ENCODE results near the gene GLB1L3.

GLB1L3 gene

GRCh38 chr11:134288486-134288885 lies 12.3 kb downstream of the GLB1L3 start:
- H3K4me3 ChIP-seq (ENCODE audit: insufficient read depth, low read length, poor library complexity, severe bottlenecking), result no peak overlapping the region

GRCh38 chr11:134289167-134289566 lies 13.0 kb downstream of the GLB1L3 start:
- no peak overlapping the region for H3K4me2 ChIP-seq (ENCODE audit: low read depth, low read length, poor library complexity, severe bottlenecking)

More at GRCh38 chr11:134288486-134288885, 12.3 kb downstream of the GLB1L3 start:
- Histone ChIP-seq H3K27me3 (ENCODE audit: low read length) (no peaks in the 10 kb centered on the region), H3K9me3 (ENCODE audit: insufficient read depth, low read length) (no peaks in the 10 kb centered on the region), H3K4me2 (ENCODE audit: low read depth, low read length, poor library complexity, severe bottlenecking) (no peak overlapping the region), H3K36me3 (ENCODE audit: low read length) (no peaks in the 10 kb centered on the region), H3F3A (ENCODE audit: insufficient read depth) (no peaks in the 10 kb centered on the region), H2AFZ (ENCODE audit: low read depth, low read length, severe bottlenecking) (no peak overlapping the region), H3K27ac (ENCODE audit: low read depth, low read length) (no peak overlapping the region), H3K9ac (ENCODE audit: low read length) (no peak overlapping the region), H3K9me2 (replicated peaks; ENCODE audit: insufficient read depth, low read length) (no peaks in the 10 kb centered on the region), H3K79me2 (ENCODE audit: insufficient read depth, low read length) (no peaks in the 10 kb centered on the region), H4K20me1 (ENCODE audit: low read depth, low read length) (no peaks in the 10 kb centered on the region)
- TF ChIP-seq CTCF (IDR thresholded peaks at IDR 0.05; ENCODE audit: insufficient read depth, low read length, poor library complexity, severe bottlenecking) (no peak), EZH2phosphoT487 (conservative IDR thresholded peaks at IDR 0.05; ENCODE audit: low read length) (no peak)

GRCh38 chr11:134289789-134290188 lies 13.6 kb downstream of the GLB1L3 start:
- no peak overlapping the region for H3K9ac ChIP-seq (ENCODE audit: low read length)
- H3K27me3 ChIP-seq (ENCODE audit: low read length), result no peaks in the 10 kb centered on the region
- TF ChIP-seq EZH2phosphoT487 (conservative IDR thresholded peaks at IDR 0.05; ENCODE audit: low read length), result no peak
- TF ChIP-seq CTCF (IDR thresholded peaks at IDR 0.05; ENCODE audit: insufficient read depth, low read length, poor library complexity, severe bottlenecking), result no peak
- no peaks in the 10 kb centered on the region for H3F3A ChIP-seq (ENCODE audit: insufficient read depth)
- H3K36me3 ChIP-seq (ENCODE audit: low read length), result no peaks in the 10 kb centered on the region
- no peak overlapping the region for H3K4me2 ChIP-seq (ENCODE audit: low read depth, low read length, poor library complexity, severe bottlenecking)
- no peaks in the 10 kb centered on the region for H3K9me3 ChIP-seq (ENCODE audit: insufficient read depth, low read length)
- H3K27ac ChIP-seq (ENCODE audit: low read depth, low read length), result no peak overlapping the region
- no peaks in the 10 kb centered on the region for H3K79me2 ChIP-seq (ENCODE audit: insufficient read depth, low read length)
- no peak overlapping the region for H3K4me3 ChIP-seq (ENCODE audit: insufficient read depth, low read length, poor library complexity, severe bottlenecking)
- no peaks in the 10 kb centered on the region for H4K20me1 ChIP-seq (ENCODE audit: low read depth, low read length)
- no peaks in the 10 kb centered on the region for H3K9me2 ChIP-seq (replicated peaks; ENCODE audit: insufficient read depth, low read length)
- H2AFZ ChIP-seq (ENCODE audit: low read depth, low read length, severe bottlenecking), result no peak overlapping the region

More at GRCh38 chr11:134289167-134289566, 13.0 kb downstream of the GLB1L3 start:
- H3K27me3 ChIP-seq (ENCODE audit: low read length), result no peaks in the 10 kb centered on the region
- no peaks in the 10 kb centered on the region for H3F3A ChIP-seq (ENCODE audit: insufficient read depth)
- TF ChIP-seq EZH2phosphoT487 (conservative IDR thresholded peaks at IDR 0.05; ENCODE audit: low read length) (no peak), CTCF (IDR thresholded peaks at IDR 0.05; ENCODE audit: insufficient read depth, low read length, poor library complexity, severe bottlenecking) (no peak)
- H4K20me1 ChIP-seq (ENCODE audit: low read depth, low read length), result no peaks in the 10 kb centered on the region
- H3K4me3 ChIP-seq (ENCODE audit: insufficient read depth, low read length, poor library complexity, severe bottlenecking), result no peak overlapping the region
- no peak overlapping the region for H2AFZ ChIP-seq (ENCODE audit: low read depth, low read length, severe bottlenecking)
- no peak overlapping the region for H3K27ac ChIP-seq (ENCODE audit: low read depth, low read length)
- no peaks in the 10 kb centered on the region for H3K79me2 ChIP-seq (ENCODE audit: insufficient read depth, low read length)
- H3K9me3 ChIP-seq (ENCODE audit: insufficient read depth, low read length), result no peaks in the 10 kb centered on the region
- H3K9ac ChIP-seq (ENCODE audit: low read length), result no peak overlapping the region
- H3K9me2 ChIP-seq (replicated peaks; ENCODE audit: insufficient read depth, low read length), result no peaks in the 10 kb centered on the region
- H3K36me3 ChIP-seq (ENCODE audit: low read length), result no peaks in the 10 kb centered on the region
